HG03066 (cell line): ENCODE data around the gene SOCS3.
A peak's percentile ranks its signal among the peaks of the same experiment; 100 is the strongest.

Experiments
- ATAC-seq: cut with Tn5 transposase; IDR thresholded peaks from one replicate; pipeline ENCODE4 v1.9.1; 2021; ENCODE audit warnings: low read depth; ENCODE audit not compliant: unreplicated experiment

The SOCS3 gene

DNA sequence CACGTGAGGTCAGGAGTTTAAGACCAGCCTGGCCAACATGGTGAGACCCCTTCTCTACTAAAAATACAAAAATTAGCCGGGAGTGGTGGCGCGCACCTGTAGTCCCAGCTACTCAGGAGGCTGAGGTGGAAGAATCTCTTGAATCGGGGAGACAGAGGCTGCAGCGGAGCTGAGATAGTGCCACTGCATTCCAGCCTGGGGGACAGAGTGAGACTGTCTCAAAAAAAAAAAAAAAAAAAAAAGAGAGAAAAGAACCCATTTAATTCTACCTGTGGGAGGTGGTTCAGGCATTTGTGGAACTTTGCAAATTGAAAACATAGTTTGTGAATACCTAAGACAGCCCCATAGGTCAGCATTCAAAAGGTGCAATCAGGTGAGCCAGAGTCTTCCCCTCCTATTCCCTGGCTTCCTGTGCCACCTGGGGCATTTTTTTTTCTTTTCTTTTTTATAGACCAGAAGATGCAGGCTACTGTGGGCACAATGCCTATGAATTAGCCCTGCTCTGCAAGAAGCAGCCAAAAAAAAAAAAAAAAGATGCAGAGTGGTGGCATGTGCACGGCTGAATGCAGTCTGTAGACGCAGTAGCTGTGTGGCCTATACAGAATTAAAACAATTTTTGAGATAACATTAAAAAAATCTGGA, 9.1 kb upstream of the SOCS3 start:
- ATAC-seq: no peak

DNA sequence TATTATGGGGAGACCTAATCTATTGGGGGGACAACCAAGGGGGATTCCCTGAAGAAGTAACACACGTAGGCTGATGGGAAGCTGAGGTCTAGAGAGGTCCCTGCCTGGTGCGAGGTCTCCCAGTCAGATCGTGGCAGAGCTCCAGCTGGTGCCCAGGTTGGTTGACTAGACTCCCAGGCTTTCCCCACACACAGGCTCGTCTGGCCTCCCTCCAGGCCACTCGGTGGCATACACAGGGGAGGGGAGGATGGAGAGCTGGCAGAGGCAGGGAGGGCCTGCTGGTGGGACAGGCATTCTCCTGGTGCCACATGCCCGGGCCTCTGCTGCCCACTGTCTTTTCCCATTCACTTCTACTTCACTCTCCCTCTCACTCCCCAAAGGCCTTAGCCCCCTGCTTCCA, 8.5 kb upstream of the SOCS3 start:
- no peak for ATAC-seq

DNA sequence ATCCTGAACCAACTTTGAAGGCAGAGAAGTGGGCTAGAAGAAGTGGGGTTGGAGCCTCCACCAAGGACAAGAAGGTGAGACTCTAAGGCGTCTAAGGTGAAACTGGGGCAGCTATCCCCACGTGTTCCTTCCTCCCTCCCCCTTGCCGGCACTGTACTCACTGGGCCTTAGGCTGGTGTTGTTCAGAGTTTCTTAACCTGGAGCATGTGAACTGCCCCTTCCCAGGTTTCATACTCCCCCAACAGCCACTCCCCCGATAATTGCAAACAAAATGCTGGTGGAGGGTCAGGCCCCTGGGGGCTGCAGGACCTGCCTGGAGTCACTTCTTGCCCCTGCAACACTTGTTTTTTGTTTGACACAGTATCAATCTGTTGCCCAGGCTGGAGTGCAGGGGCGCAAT, 7.3 kb upstream of the SOCS3 start:
- ATAC-seq: no peak

DNA sequence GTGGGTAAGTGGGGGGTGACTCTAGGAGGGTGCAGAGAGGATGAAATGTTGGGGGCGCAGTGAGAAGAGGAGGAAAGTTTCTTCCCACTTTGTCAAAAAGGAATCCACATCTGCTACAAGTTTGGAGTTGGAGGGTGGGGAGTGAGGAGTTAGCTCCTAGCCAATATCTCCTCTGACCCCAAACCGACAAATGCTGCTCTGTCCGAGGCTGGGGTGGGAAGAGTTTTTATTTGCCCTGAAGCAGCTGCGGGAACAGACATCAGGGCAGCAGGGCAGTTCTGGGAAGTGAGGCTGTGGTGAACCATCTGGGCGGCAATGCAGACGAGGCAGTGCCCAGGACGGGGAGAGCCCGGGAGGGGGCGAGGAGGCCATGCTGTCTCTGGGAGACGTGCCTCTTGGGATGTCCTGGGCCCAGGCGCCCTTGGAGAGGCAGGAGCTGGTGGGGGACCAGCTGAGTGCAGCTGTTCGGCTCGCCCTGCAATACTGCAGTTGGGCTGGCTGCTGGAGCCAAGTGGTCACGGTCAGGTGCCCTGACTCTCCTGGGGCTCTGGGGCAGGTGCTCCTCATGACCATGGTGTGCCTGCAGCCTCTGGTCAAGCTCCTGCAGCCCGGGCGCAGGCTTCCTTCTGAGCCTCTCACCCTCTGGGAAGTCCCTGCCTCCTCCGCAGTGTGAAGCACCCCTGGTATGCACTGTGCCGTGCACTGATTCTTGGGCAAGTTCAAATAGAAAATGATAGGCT, 6.4 kb upstream of the SOCS3 start:
- ATAC-seq: no peak

DNA sequence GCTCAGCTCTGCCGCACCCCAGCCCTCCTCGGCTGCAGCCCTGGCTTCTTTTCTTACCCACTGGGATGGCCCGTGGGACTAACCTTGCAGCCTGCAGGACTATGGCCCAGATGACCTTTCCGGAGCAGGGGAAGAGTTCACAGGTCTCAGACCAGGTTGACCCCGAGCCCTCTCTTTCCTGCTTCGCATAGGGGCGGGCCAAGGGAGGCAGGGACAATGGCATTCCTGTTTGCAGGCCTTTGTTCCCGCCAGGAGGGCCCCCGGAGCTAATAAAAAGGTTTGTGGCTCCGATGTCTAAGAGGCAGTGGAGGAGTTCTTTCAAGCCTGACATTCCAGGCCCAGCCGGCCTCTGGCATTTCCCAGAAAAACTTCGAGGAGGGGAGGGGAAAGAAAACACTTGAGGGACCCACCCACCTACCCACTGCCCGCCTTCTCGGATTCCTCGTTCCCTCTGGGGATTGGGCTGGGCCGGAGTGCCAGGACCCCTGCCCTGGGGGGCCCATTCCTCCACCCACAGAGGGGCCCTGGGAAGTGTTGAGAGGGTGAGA, 5.8 kb upstream of the SOCS3 start:
- no peak for ATAC-seq

DNA sequence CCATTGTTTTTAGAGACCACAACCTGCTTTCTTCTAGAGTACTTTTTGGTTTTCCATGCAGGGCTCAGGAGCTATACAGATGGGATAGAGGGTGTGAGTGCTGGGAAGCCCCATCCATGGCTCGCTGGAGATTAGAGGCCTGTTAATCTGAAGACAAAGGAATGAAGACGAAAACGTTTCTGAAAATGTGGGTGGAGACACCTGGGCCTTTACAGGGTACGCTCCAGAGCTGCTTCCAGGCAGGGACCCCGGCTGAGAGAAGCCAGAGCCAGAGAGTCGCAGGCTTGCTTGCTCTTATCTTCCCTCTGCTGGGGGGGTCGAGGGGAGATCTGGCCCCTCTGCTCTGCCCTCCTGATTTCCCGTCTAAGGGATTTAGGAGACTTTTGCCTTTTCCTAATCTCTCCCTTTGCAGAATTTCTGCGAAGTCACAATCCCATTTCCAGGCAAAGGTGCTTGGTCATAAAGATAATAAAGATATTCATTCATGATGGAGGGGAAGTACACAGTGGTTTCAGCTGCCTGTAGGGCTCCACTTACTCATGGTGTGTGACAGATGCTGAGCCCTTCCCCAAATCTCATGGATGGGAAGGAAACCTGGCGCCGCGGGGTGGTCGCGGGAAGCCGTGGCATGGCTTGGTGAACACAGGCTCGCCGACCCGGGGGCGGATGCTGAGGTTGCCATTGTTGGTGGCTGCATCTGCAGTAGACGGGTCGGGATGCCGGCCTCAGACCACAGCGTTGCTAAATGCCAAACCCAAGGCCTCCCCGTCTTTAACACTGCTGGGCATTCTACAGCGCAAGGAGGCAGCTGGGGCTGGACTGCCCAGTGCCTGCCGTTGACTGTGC, 4.8 kb upstream of the SOCS3 start:
- no peak for ATAC-seq

DNA sequence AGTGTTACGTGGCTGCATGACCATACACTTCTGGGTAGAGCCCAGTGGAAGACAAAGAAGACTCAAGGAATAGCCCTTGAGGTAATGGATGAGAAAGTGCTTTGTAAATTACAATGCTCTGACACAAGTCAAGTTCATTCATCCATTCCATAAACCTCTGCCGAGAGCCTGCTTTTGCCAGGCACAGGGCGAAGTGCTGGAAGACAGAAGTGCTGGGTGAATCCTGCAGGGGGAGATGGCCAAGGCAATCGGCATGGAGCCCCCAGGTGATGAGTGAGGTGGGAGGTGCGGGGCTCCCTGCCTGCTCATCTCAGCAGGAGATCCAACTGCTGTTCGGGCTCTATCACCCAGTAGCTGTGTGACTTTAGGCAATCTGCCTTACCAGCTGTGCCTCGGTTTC, 2.8 kb upstream of the SOCS3 start:
- no peak for ATAC-seq

DNA sequence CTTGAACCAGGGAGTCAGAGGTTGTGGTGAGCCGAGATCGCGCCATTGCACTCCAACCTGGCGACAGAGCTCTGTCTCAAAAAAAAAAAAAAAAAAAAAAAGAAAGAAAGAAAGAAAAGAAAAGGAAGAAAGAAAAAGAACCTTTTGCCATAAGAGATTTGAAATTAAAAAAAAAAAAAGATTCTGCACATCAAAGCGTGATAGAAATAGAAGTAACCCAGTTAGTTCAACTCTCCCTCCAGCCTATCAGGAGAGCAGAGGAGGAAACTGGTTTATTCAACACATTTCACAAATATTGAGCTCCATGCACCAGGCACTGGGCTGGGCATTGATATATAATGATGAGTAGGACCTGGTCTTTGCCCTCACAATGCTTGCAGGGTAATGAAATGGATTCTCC, 2.4 kb upstream of the SOCS3 start:
- no peak for ATAC-seq

DNA sequence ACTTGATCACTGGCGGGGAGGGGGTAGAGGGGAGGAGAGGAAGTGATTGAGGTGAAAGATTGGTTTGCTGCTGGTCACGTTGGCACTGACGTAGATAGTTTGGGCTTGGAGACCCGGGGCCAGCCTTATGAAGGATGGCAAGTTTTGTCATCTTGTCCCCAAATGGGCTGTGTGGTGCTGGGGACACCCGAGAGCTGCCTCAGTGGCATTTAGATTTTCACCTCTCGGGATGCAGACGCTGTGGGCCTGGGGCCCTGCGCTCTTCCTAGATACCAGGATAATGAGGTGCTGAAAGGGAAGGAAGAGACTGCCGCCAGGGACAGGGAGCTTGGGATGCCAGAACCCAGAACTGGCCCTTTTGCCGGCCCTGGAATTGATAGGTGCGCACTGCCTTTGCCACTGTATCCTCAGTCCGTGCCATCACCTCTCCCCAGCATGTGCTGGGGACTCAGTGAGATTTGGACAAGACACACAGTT, 1.4 kb upstream of the SOCS3 start:
- ATAC-seq: no peak

DNA sequence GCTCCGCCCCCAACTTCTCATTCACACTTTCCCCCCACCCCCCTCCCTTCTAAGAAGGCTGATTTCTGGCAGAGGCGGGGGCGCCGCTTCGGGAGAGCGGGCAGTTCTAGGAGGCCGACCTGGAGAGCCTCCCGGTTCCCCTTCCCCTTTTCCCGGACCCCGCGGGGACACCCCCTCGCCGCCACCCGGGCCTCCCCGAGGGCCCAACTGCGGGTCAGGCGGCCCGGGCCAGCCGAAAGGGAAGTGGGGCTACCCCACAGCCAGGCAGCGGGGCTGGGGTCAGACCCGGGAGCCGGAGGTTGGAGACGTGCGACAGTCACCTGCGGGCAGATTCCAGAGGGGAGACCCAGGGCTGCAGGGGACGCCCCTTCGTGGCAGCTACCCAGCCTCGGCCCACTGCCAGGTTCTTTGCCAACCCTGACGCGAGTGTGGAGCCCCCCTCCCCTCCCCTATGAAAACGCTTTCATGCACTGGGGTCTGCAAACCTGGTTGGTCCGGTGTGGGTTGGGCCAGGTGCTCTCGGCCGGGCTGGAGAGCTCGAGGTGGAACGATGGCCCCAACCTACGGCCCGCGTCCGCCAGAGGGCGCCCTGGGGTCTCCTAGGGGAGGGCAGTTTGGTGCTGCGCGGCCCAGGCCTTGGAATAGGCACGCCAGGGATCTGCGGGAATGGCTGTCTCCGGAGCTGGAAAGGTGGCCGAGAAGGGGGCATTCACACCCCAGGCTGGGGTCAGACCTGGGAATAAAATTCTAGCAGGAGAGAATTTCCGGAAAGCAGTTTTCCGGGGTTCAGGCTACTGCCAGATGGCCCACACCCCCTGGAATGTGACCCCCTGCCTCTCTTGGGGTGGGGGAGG, 721 bp upstream of the SOCS3 start:
- ATAC-seq: no peak

DNA sequence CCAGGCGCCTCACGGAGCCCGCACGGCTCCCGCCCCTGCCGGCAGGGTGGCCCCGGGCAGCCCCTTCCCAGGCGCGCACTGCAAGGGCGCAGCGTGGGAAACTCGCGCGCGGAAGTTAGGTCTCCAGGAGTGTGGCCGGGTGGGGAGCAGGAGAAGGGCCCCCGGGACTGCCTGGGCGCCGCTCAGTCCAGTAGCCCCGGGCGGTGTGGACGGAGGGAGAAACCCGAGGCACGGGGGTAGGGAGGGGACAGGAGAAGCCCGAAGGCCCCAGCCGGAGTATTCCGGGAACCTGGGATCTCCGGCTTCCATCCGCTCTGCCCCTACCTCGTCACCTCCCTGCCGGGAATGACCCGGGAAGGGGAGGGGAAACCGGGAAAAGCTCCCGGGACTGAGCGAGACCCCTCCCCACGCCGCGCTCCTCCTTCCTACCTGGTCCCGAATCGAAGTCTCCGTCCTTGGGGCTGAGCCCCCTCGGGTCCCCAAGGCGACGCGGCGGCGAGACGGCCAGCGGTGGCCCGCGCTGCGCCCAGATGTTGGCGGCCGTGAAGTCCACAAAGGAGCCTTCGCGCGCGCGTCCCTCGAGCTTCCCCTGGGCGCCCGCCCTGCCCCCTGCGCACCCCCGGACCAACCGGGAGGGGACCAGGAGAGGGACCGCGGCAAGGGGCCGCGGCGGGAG, 418 bp downstream of the SOCS3 start:
- ATAC-seq: no peak

DNA sequence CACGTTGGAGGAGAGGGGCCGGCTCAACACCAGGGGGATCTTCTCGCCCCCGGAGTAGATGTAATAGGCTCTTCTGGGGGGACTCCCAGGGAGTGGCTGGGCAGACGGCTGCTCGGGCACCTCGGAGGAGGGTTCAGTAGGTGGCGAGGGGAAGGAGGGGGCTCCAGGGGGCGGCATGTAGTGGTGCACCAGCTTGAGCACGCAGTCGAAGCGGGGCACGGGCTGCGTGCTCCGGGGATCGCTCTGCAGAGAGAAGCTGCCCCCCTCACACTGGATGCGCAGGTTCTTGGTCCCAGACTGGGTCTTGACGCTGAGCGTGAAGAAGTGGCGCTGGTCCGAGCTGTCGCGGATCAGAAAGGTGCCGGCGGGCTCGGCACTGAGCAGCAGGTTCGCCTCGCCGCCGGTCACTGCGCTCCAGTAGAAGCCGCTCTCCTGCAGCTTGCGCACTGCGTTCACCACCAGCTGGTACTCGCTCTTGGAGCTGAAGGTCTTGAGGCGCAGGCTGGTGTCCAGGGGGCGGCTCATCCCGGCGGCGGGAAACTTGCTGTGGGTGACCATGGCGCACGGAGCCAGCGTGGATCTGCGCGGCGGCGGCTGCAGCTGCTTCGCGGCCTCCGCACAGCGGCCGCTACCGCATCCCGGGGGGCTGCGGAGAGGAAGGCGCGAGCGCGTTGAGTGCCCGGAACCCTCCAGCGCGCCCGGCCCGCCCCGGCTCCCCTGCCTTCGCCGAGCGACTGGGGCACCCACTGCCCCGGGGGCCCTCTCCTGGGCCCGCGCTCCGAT, 1.1 kb downstream of the SOCS3 start:
- no peak for ATAC-seq

DNA sequence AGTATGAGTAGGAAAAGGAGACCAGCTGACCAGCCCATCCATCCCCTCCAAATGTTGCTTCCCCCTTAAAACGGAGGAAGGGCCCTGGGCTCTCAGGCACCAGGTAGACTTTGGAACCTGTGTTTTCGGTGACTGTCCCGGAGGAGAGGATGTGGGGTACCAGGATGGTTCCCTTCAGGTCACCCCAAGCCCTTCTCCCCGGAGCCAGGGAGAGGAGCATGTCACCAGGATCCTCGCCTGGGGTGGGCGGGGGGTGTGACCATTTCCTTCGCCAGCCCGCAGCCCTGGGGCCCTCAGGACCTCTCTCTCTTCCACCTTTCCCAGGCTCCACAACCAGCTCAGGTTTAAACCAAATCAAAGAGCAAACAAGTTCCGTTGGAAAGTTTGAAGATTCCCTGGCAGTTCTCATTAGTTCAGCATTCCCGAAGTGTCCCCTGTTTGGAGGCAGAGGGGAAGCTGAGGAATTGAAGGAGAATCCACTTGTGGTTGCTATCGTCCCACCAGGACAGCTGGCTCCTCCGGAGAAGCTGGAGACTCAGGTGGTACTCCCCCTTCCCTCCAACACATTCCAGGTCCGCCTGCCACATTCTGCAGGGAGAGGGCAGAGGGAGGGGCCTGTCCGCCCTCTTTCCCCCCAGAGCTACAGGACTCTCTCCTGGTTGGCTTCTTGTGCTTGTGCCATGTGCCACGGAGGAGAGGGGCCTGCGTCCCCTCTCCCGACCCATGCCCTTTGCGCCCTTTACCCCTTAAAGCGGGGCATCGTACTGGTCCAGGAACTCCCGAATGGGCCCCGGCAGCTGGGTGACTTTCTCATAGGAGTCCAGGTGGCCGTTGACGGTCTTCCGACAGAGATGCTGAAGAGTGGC, 2.0 kb downstream of the SOCS3 start:
- ATAC-seq: no peak

DNA sequence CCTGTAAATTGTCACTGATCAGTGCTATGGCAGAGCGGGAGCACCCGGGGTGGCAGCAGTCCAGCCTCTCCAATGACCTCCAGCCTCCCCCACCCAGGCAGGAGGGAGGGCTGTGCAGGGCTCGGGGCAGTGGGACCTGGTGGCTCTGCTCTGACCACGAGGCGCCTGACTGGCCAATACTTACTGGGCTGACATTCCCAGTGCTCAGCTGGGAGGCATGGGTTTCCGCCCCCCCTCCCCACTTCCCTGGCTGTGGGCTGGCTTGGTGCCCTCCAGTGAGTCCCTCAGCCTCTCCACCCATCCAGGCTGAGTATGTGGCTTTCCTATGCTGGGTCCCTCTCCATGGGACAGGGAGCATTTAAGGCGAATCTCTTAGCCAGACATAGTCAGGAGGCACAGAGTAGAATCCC, 2.7 kb downstream of the SOCS3 start:
- ATAC-seq: no peak

DNA sequence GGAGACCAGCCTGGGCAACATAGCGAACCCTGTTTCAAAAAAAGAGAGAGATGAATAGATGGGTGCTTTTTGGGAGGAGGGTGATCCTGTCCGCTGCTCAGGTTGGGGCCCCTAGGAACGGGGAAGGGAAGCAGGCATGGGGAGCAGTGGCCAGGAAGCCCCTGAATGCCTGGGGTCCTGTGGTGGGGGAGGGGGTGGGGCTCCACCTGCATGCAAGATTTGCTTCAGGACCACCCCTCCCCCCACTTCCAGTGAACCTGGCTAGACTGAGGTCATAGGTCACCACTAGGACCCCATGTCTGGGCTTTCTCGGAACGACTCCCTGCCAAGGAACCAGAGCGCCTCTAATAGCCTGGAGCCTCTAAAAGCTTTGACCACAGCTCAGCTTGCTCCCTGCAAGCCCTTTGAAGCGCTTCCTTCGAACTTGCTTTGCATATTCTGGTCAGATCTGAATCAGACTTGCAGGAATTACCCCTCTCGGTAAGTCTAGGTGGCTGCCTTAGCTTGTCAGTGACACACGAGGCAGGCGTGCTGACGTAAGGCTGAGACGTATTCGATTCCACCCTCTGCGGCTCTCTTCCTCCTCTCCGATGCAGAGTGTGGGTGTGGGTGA, 3.7 kb downstream of the SOCS3 start:
- ATAC-seq: peak; percentile 58

DNA sequence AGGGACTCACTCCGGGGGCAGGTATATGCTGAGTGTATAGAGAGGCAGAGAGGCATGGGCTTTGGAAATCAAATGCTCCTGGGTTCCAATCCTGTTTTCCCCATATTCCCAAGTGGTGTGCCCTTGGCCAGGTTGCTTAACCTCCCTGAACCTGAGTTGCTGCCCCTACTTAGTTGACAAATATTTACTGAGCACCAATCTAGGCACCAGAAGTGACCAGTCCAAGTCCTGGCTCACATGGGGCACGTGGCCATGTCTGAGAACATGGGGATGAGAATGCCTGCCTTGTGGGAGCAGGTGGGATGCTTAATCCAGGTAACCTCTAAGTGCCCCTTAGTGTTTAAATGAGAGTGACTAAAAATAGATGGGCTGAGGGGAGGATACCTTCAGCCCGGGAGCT, 4.2 kb downstream of the SOCS3 start:
- no peak for ATAC-seq

DNA sequence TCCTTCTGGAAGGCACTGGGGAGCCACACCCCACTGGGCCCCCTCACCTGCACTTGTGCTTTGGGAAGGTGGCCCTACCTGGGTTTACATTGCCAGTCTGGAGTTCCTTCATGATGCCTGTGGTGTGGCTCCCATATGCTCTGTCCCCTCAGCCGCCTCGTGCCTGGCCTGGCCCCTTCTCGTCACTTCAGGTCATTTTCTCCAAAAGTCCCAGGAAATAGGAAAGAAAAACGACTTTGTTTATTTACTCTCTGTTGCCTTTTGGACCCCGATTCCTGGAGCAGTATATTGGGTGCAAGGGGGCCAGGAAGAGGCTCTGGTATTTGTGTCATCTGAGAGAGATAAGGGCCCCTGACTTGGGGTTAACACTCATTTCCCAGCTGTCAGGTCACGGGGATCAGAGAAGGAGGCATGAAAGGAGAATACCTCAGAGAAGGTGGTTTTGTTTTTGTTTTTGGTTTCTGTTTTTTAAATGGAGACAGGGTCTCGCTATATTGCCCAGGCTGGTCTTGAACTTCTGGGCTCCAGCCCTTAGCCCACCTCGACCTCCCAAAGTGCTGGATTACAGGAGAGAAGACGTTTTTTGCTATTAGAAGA, 4.7 kb downstream of the SOCS3 start:
- ATAC-seq: no peak
